Activated CD8-positive, alpha-beta T cell treated with anti-CD3 and anti-CD28 coated beads, Interleukin-2, amount 10 ng/mL, durations not matched to agents 7 days and 5 days (primary cell): Measurements from ENCODE around the gene SIK3. TPM values are rescaled to one million over a fixed set of nuclear protein-coding genes. Genes with fewer than 3 reads are reported as not detected.

Experiments used
- ATAC-seq: fragments of 150-1000 bp; cut with Tn5 transposase; one replicate; pipeline ENCODE4 v1.10.0; 2021; ENCODE audit warnings: moderate library complexity
- CTCF ChIA-PET: fragments of 350-600 bp; sonication (Branson Sonifier 250); formaldehyde crosslinking; loops from one replicate; lab custom pipeline; 2021; ENCODE audit warnings: antibody characterized with exemption; lab: Charles Lee
- POLR2A ChIA-PET: fragments of 350-600 bp; sonication (Branson Sonifier 250); formaldehyde crosslinking; loops from one replicate; lab custom pipeline; 2021; ENCODE audit warnings: antibody characterized with exemption; lab: Charles Lee
- DNase-seq: peaks from one replicate; pipeline ENCODE4 v3.0.0-alpha.2; 2020
- H3K27ac Mint-ChIP-seq: one replicate; pipeline ENCODE4 v1.8.0; 2021; ENCODE audit warnings: mild to moderate bottlenecking, mixed read lengths
- H3K27me3 Mint-ChIP-seq: one replicate; pipeline ENCODE4 v1.8.0; 2021; ENCODE audit warnings: low read depth, mixed read lengths
- H3K36me3 Mint-ChIP-seq: one replicate; pipeline ENCODE4 v1.8.0; 2021; ENCODE audit warnings: low read depth, mixed read lengths
- H3K4me1 Mint-ChIP-seq: one replicate; pipeline ENCODE4 v1.8.0; 2021; ENCODE audit warnings: low read depth, mixed read lengths
- H3K4me3 Mint-ChIP-seq: one replicate; pipeline ENCODE4 v1.8.0; 2021; ENCODE audit warnings: mild to moderate bottlenecking, mixed read lengths
- H3K9me3 Mint-ChIP-seq: one replicate; pipeline ENCODE4 v1.8.0; 2022; ENCODE audit warnings: mixed read lengths; ENCODE audit not compliant: insufficient read depth
- total RNA-seq, 2 experiments: library from RNA; stranded (reverse); gene quantifications; one replicate each; pipeline ENCODE4 v1.2.3, GENCODE V29; 2021

SIK3 gene
- total RNA-seq, 2 experiments from 2014 or later = 25.9 to 31.4 TPM

DNA sequence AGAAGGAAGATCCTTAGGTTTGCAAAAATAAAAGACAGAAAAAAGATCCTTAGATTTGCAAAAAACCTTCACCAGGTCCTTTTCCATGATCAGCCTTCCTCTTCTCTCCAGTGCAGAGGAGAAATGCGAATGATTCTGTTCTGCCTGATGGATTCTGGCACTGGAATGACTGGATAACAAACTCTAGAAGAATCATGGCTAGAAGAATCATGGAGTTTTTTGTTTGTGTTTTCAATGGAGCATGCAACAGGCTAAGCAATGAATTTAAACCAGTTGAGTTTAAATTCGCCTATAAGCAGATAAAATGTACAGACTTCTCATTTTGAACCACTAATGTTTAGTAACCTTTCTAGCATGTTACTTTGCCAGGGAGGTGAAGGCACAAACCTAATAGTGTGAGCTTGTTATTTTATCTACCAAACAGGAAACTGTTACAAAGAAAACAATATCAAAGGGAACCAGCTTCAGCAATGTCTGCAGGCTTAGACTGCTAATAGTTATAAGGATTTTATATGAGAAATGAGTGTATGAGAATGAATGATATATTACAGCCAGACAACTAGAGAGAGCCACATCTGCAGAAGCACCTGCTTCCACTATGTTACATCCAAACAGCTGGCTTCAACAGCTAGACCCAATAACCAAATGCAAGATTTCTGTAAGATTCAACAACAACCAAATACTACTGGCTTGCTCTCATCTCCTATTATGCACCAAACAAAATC lies 196.1 kb downstream of the SIK3 start:
- H3K27ac Mint-ChIP-seq = no peak overlapping the region
- peaks cover 17% of the 10 kb centered on the region for H3K36me3 Mint-ChIP-seq
- H3K9me3 Mint-ChIP-seq = peaks cover 5% of the 10 kb centered on the region
- no peak for ATAC-seq
- H3K4me3 Mint-ChIP-seq = no peak overlapping the region
- no peaks in the 10 kb centered on the region for H3K27me3 Mint-ChIP-seq
- H3K4me1 Mint-ChIP-seq = no peaks in the 10 kb centered on the region
- CTCF ChIA-PET = interaction anchor here (0.6 to 1.5 kb wide), 4 partner anchors 12 to 66 kb away, joined by 3 to 5 read pairs (median 4); no protein-coding TSS in a partner anchor
- DNase-seq = no peak
- POLR2A ChIA-PET = interaction anchor here (0.9 kb wide), 1 partner anchor 9 kb away, joined by 3 read pairs; no protein-coding TSS in a partner anchor

DNA sequence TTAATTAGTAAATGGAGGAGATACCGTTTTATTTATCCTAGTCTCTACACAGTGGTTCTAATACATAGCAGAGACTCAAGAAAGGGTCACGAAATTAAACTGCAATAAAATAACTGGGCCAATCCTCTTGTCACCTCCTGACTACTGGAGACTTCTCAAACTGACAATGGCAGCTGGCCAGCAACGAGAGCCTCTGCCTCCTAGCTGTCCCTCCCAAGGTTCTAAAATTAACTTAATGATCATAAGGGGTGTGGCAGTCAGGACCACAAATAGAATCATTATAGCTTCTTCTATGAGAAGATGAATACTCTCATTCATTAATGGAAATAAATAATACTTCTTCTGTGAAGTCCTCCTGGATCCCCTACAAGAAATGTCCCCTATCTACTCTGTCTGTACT lies 197.0 kb downstream of the SIK3 start:
- Mint-ChIP-seq H3K27ac (no peak overlapping the region), H3K36me3 (peaks cover 18% of the 10 kb centered on the region), H3K4me3 (no peak overlapping the region), H3K9me3 (peaks cover 5% of the 10 kb centered on the region), H3K27me3 (no peaks in the 10 kb centered on the region), H3K4me1 (no peaks in the 10 kb centered on the region)
- POLR2A ChIA-PET = no interaction called here
- no peak for ATAC-seq
- DNase-seq = no peak
- CTCF ChIA-PET = interaction anchor here (1.4 to 1.5 kb wide), 2 partner anchors 11 to 21 kb away, joined by 4 to 5 read pairs; no protein-coding TSS in a partner anchor

DNA sequence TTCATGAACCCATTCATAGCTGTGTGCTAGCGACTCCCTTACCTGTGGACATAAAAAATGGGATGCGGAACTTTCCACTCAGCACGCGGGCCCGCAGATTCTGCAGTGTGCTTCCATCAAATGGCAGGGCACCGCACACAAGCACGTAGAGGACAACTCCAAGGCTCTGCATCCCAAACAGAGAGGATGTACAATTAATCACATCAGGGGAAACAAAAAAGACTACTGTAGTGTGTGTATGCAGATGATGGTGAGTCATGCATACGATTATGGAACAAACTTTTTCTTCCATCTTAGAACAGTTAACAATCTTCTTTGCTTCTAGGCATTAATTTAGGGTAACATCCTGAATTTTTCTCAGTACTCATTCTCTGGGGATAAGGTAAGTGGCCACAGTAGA lies 202.0 kb downstream of the SIK3 start:
- peaks cover 29% of the 10 kb centered on the region for H3K36me3 Mint-ChIP-seq
- H3K4me3 Mint-ChIP-seq = no peak overlapping the region
- CTCF ChIA-PET = no interaction called here
- H3K27me3 Mint-ChIP-seq = no peaks in the 10 kb centered on the region
- no peak overlapping the region for H3K27ac Mint-ChIP-seq
- ATAC-seq = no peak
- H3K4me1 Mint-ChIP-seq = peaks cover 5% of the 10 kb centered on the region
- H3K9me3 Mint-ChIP-seq = peaks cover 5% of the 10 kb centered on the region
- POLR2A ChIA-PET = no interaction called here
- DNase-seq = no peak

DNA sequence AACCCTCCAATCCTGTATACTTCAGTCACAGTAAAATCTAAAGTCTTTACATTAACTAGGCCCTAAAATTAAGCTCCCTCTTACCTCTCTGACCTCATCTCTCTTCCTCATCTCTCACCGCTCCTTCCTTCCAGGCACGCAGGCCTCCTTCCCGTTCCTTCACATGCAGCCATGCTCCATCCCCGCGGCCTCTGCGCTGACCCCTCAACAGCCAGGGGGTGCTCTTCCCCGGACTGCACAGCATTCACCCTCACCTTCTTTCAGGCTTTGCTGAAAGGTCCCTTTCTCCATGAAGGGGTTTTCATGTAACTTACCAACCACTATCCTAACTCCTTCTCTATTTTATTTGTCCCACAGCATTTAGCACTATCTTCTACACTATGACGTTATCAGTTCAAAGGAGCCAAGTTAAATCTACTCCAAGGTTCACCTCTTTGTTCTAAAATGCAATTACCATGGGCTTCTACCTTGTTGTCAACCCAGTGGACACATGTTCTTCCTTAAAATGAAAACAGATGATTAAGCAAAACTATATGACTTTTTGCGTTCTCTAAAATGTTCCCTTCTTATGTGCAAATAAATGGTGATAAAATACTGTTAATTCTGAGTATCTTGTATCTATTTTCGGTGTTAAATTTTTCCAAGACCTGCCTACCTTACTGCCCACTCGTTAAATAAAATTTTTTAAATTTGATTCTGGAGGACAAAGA lies 203.0 kb downstream of the SIK3 start:
- H3K4me3 Mint-ChIP-seq = no peak overlapping the region
- H3K9me3 Mint-ChIP-seq = peaks cover 5% of the 10 kb centered on the region
- peaks cover 30% of the 10 kb centered on the region for H3K36me3 Mint-ChIP-seq
- ChIA-PET POLR2A (no interaction called here), CTCF (interaction anchor here (0.6 to 0.8 kb wide), 2 partner anchors 92 to 195 kb away, joined by 3 read pairs; no protein-coding TSS in a partner anchor)
- peaks cover 9% of the 10 kb centered on the region for H3K4me1 Mint-ChIP-seq
- peak; percentile 33 for ATAC-seq
- H3K27ac Mint-ChIP-seq = peak overlapping the region; percentile 71
- no peak for DNase-seq
- no peaks in the 10 kb centered on the region for H3K27me3 Mint-ChIP-seq

DNA sequence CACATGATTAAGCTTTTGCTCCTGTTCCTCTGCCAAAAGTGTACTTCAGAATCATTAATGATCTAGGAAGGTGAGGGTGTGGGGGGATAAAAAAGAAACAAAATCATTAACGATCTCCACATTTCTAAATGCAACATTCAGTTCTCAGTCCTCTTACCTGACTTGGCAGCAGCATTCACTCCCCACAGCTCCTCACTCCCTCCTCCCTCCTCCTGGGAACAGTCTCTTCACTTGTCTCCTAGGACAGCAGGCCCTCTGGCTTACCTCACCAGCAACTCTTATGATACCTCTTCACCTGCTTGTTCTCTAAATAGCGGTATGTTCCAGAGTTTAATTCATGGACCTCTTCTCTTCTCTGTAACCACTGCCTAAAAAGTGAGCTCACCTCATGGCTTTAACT lies 204.3 kb downstream of the SIK3 start:
- DNase-seq = no peak
- H3K27me3 Mint-ChIP-seq = no peaks in the 10 kb centered on the region
- H3K4me3 Mint-ChIP-seq = no peak overlapping the region
- CTCF ChIA-PET = interaction anchor here (0.7 to 1.6 kb wide), 3 partner anchors 33 to 285 kb away, joined by 3 to 5 read pairs (median 3); no protein-coding TSS in a partner anchor
- POLR2A ChIA-PET = interaction anchor here (0.9 kb wide), 1 partner anchor 9 kb away, joined by 3 read pairs; no protein-coding TSS in a partner anchor
- H3K4me1 Mint-ChIP-seq = peaks cover 14% of the 10 kb centered on the region
- H3K27ac Mint-ChIP-seq = no peak overlapping the region
- no peak for ATAC-seq
- no peaks in the 10 kb centered on the region for H3K9me3 Mint-ChIP-seq
- H3K36me3 Mint-ChIP-seq = peaks cover 21% of the 10 kb centered on the region

DNA sequence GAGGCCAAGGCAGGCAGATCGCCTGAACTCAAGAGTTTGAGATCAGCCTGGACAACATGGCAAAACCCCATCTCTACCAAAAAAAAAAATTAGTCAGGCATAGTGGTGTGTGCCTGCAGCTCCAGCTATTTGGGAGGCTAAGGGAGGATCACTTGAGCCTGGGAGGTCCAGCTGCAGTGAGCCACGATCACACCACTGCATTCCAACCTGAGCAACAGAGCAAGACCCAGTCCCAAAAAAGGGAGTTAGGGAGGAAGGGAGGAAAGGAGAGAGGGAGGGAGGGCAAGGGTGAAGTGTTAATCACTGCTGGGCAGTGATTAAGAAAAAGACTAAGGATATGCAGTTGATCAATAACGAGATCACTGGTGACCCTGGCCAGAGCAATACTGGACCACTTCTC lies 204.8 kb downstream of the SIK3 start:
- no peaks in the 10 kb centered on the region for H3K9me3 Mint-ChIP-seq
- no peak for ATAC-seq
- peaks cover 21% of the 10 kb centered on the region for H3K36me3 Mint-ChIP-seq
- no peak overlapping the region for H3K4me3 Mint-ChIP-seq
- no peak for DNase-seq
- H3K27me3 Mint-ChIP-seq = no peaks in the 10 kb centered on the region
- CTCF ChIA-PET = interaction anchor here (0.7 to 1.6 kb wide), 4 partner anchors 33 to 286 kb away, joined by 3 to 5 read pairs (median 3); no protein-coding TSS in a partner anchor
- H3K27ac Mint-ChIP-seq = no peak overlapping the region
- POLR2A ChIA-PET = interaction anchor here (0.9 kb wide), 1 partner anchor 9 kb away, joined by 3 read pairs; no protein-coding TSS in a partner anchor
- H3K4me1 Mint-ChIP-seq = peaks cover 16% of the 10 kb centered on the region

DNA sequence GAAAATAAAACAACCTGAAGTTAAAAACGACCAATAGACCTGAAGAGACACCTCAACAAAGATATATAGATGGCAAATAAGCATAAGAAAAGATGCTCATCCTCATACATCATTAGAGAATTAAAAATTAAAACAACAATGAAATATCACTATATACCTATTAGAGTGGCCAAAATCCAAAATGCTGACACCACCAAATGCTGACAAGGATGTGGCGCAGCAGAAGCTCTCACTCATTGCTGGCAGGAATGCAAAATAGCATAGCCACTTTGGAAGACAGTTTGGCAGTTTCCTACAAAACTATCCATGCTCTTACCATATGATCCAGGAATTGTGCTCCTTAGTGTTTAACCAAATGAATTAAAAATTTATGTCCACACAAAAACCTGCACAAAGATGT lies 205.9 kb downstream of the SIK3 start:
- no peak overlapping the region for H3K4me3 Mint-ChIP-seq
- no peak for DNase-seq
- H3K4me1 Mint-ChIP-seq = peaks cover 16% of the 10 kb centered on the region
- CTCF ChIA-PET = interaction anchor here (0.8 to 1.6 kb wide), 4 partner anchors 13 to 210 kb away, joined by 3 to 5 read pairs (median 4); partner anchors contain the start of gene APOA5
- peaks cover 21% of the 10 kb centered on the region for H3K36me3 Mint-ChIP-seq
- POLR2A ChIA-PET = no interaction called here
- no peaks in the 10 kb centered on the region for H3K9me3 Mint-ChIP-seq
- H3K27ac Mint-ChIP-seq = no peak overlapping the region
- no peaks in the 10 kb centered on the region for H3K27me3 Mint-ChIP-seq
- ATAC-seq = no peak

DNA sequence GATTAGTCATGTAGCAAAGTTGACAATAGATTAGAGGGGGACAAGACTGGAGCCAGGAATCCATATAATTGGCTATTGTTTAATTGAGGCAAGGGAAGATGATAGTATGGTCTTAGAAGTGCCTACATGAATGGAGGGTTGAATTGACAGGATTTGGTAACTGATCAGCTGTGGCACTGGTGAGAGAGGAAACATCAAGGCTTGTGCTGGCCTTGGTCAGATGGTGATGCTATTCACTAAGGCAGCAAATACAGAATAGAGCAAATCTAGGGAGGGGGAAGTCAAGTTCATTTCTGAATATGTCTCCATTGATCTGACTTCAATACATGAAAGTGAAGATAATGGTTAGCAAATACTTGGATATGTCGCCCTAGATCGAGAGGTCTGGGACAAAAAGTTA lies 206.5 kb downstream of the SIK3 start:
- Mint-ChIP-seq H3K36me3 (peaks cover 21% of the 10 kb centered on the region), H3K9me3 (no peaks in the 10 kb centered on the region), H3K4me1 (peaks cover 16% of the 10 kb centered on the region), H3K27ac (no peak overlapping the region), H3K27me3 (no peaks in the 10 kb centered on the region), H3K4me3 (no peak overlapping the region)
- ChIA-PET CTCF (interaction anchor here (1.0 to 1.2 kb wide), 2 partner anchors 12 to 100 kb away, joined by 3 to 5 read pairs; partner anchors contain the start of gene APOA5), POLR2A (no interaction called here)
- no peak for DNase-seq
- ATAC-seq = no peak

DNA sequence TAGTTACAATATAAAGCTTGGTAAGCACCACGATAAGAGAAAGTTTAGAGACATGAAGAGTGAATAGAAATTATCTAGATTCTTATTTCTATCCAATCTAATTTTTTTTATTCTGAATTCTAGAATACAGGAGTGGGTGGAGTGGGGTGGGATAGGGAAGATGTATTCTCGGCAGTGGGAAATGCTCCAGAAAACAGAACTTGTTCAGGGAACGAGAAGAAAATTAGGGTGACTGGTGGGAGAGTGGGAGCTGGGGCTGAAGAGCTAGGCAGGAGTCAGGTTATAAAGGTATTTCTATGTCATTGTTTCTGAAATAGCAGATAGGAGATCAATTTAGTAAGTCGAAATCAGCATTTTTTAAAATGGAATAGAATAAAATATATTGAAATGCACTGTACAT lies 207.6 kb downstream of the SIK3 start:
- no peak overlapping the region for H3K4me3 Mint-ChIP-seq
- POLR2A ChIA-PET = no interaction called here

DNA sequence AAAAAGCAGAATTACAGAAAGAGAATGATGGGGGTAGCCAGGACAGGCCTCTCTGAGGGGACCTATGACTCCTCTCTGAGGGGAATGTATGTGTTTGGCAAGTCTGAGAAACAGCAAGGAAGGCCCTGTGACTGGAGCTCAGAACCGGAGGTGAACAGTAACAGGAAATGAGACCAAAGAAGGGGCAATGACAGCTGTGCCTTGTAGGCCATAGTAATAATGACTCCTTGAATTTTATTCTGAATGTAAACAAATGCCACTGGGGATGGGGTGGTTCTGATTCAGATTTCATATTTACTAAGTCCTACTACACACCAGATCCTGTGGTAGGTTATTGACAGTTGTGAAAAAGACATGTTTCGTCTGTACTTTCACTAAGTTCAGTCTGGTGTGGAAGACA lies 208.0 kb downstream of the SIK3 start:
- no peak overlapping the region for H3K4me3 Mint-ChIP-seq
- DNase-seq (peak; percentile 47), ATAC-seq (peak; percentile 74)
- peaks cover 16% of the 10 kb centered on the region for H3K4me1 Mint-ChIP-seq
- H3K36me3 Mint-ChIP-seq = peaks cover 13% of the 10 kb centered on the region
- H3K27me3 Mint-ChIP-seq = no peaks in the 10 kb centered on the region
- ChIA-PET CTCF (interaction anchor here (1.2 to 3.4 kb wide), 6 partner anchors 9 to 216 kb away, joined by 3 to 18 read pairs (median 4); no protein-coding TSS in a partner anchor), POLR2A (no interaction called here)
- peak overlapping the region; percentile 69 for H3K27ac Mint-ChIP-seq
- H3K9me3 Mint-ChIP-seq = no peaks in the 10 kb centered on the region

More for the DNA sequence above, 207.6 kb downstream of the SIK3 start:
- no peaks in the 10 kb centered on the region for H3K9me3 Mint-ChIP-seq
- no peak for ATAC-seq
- no peaks in the 10 kb centered on the region for H3K27me3 Mint-ChIP-seq
- H3K27ac Mint-ChIP-seq = peak overlapping the region; percentile 69
- no peak for DNase-seq
- peaks cover 16% of the 10 kb centered on the region for H3K4me1 Mint-ChIP-seq
- CTCF ChIA-PET = interaction anchor here (1.2 to 3.4 kb wide), 6 partner anchors 9 to 215 kb away, joined by 3 to 18 read pairs (median 4); no protein-coding TSS in a partner anchor
- H3K36me3 Mint-ChIP-seq = peaks cover 17% of the 10 kb centered on the region

DNA sequence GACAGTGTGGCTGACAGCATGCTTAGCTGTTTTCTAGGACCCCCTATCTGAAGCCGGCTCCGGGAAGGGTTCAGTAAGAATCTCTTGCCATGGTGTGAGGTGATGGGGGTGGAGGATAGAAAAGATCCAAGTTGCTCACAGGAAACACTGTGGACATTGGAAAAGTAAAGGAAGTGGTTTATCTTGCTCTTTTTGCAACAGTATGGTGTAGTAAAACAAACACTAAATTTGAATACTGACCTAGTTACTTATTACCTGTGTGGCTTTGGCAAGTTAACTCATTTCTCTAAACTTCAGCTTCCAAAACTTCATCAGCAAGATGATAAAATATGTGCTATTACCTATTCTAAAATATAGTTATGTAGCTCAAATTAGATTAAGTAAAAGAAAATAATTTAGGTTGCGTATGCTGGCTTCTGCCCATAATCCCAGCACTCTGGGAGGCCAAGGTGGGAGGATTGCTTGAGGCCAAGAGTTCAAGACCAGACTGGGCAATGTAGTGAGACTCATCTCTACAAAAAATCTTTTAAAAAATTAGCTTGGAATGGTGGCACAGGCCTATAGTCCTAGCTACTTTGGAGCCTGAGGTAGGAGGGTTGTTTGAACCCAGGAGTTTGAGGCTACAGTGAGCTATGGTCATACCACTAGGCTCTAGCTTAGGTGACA lies 209.2 kb downstream of the SIK3 start:
- H3K27me3 Mint-ChIP-seq = no peaks in the 10 kb centered on the region
- no peak for ATAC-seq
- no peak overlapping the region for H3K4me3 Mint-ChIP-seq
- peaks cover 16% of the 10 kb centered on the region for H3K4me1 Mint-ChIP-seq
- H3K9me3 Mint-ChIP-seq = no peaks in the 10 kb centered on the region
- ChIA-PET CTCF (interaction anchor here (0.9 to 3.4 kb wide), 8 partner anchors 9 to 217 kb away, joined by 3 to 18 read pairs (median 4); partner anchors contain the start of gene APOA5), POLR2A (interaction anchor here (1.0 kb wide), 1 partner anchor 8 kb away, joined by 3 read pairs; no protein-coding TSS in a partner anchor)
- H3K27ac Mint-ChIP-seq = no peak overlapping the region
- no peak for DNase-seq
- H3K36me3 Mint-ChIP-seq = peaks cover 7% of the 10 kb centered on the region
